Measurements from ENCODE around the gene ERAP2.

- TF ChIP-seq POLR2A (IDR thresholded peaks at IDR 0.05) (no peak), EP300 (IDR thresholded peaks at IDR 0.05) (no peak), POLR2AphosphoS5 (IDR thresholded peaks at IDR 0.05) (no peak)
- TF ChIP-seq, protein P1, sequence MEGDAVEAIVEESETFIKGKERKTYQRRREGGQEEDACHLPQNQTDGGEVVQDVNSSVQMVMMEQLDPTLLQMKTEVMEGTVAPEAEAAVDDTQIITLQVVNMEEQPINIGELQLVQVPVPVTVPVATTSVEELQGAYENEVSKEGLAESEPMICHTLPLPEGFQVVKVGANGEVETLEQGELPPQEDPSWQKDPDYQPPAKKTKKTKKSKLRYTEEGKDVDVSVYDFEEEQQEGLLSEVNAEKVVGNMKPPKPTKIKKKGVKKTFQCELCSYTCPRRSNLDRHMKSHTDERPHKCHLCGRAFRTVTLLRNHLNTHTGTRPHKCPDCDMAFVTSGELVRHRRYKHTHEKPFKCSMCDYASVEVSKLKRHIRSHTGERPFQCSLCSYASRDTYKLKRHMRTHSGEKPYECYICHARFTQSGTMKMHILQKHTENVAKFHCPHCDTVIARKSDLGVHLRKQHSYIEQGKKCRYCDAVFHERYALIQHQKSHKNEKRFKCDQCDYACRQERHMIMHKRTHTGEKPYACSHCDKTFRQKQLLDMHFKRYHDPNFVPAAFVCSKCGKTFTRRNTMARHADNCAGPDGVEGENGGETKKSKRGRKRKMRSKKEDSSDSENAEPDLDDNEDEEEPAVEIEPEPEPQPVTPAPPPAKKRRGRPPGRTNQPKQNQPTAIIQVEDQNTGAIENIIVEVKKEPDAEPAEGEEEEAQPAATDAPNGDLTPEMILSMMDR (IDR thresholded peaks at IDR 0.05): no peak
Observed at GRCh38 chr5:96942911-96943310, 66.6 kb downstream of the ERAP2 start.

Measured in sigmoid colon (tissue), 4 donors.